ENCODE measurements around the gene HECTD4.
"Not testable (repeated sequence)": the region's sequence is repeated elsewhere in the genome, so short reads cannot be mapped to it uniquely, and the experiment has no call there.

HECTD4 gene

GRCh38 chr12:112112409-112113133 is 269.7 kb downstream of the HECTD4 start:
- Histone ChIP-seq H3K9ac (ENCODE audit: low read depth, low read length) (no peak overlapping the region), H3K4me3 (ENCODE audit: low read depth, low read length) (no peak overlapping the region)

GRCh38 chr12:112111931-112112330 is 270.3 kb downstream of the HECTD4 start:
- Histone ChIP-seq H3K27me3 (ENCODE audit: control insufficient read depth, insufficient read depth, low read length) (no peaks in the 10 kb centered on the region), H3K4me3 (ENCODE audit: low read depth, low read length) (no peak overlapping the region), H3K4me1 (ENCODE audit: control insufficient read depth, insufficient read depth, low read length) (peaks cover 34% of the 10 kb centered on the region), H3K9ac (ENCODE audit: low read depth, low read length) (no peak overlapping the region), H3K9me3 (ENCODE audit: control insufficient read depth, insufficient read depth, low read length) (no peaks in the 10 kb centered on the region), H3K36me3 (ENCODE audit: control insufficient read depth, insufficient read depth, low read length) (no peaks in the 10 kb centered on the region), H3K27ac (ENCODE audit: low read depth, low read length) (no peak overlapping the region)

More at GRCh38 chr12:112112409-112113133, 269.7 kb downstream of the HECTD4 start:
- no peaks in the 10 kb centered on the region for H3K27me3 ChIP-seq (ENCODE audit: control insufficient read depth, insufficient read depth, low read length)
- H3K27ac ChIP-seq (ENCODE audit: low read depth, low read length), result peak overlapping the region; percentile 2
- H3K4me1 ChIP-seq (ENCODE audit: control insufficient read depth, insufficient read depth, low read length), result peaks cover 29% of the 10 kb centered on the region
- H3K9me3 ChIP-seq (ENCODE audit: control insufficient read depth, insufficient read depth, low read length), result no peaks in the 10 kb centered on the region
- H3K36me3 ChIP-seq (ENCODE audit: control insufficient read depth, insufficient read depth, low read length), result no peaks in the 10 kb centered on the region

GRCh38 chr12:112110787-112111662 is 271.2 kb downstream of the HECTD4 start:
- H3K27me3 ChIP-seq (ENCODE audit: control insufficient read depth, insufficient read depth, low read length); H3K36me3 ChIP-seq (ENCODE audit: control insufficient read depth, insufficient read depth, low read length); H3K4me3 ChIP-seq (ENCODE audit: low read depth, low read length); H3K9ac ChIP-seq (ENCODE audit: low read depth, low read length); H3K9me3 ChIP-seq (ENCODE audit: control insufficient read depth, insufficient read depth, low read length): not testable (repeated sequence)
- H3K4me1 ChIP-seq (ENCODE audit: control insufficient read depth, insufficient read depth, low read length), result peaks cover 34% of the 10 kb centered on the region
- peak overlapping the region; percentile 69 for H3K27ac ChIP-seq (ENCODE audit: low read depth, low read length)
